GM12878 (cell line): ENCODE data around the gene NINJ1.

ENCODE experiments used
- CTCF ChIP-seq, 3 experiments: IDR thresholded peaks in 2 of 3; conservative IDR thresholded peaks in 1 of 3; 2 replicates each; pipeline ENCODE4 v1.5.1; 2011; ENCODE audit warnings: low read depth in 3 of 3, low read length in 3 of 3, mild to moderate bottlenecking in 3 of 3, control low read depth in 2 of 3, moderate library complexity in 2 of 3, inconsistent platforms in 1 of 3, mixed read lengths in 1 of 3; ENCODE audit not compliant: control insufficient read depth in 2 of 3, insufficient read depth in 1 of 3; ENCODE audit errors: extremely low read depth in 1 of 3
- TCF12 ChIP-seq: IDR thresholded peaks from 2 replicates; pipeline ENCODE4 v1.6.1; 2011; ENCODE audit warnings: low read depth, mild to moderate bottlenecking, low read length

DNA sequence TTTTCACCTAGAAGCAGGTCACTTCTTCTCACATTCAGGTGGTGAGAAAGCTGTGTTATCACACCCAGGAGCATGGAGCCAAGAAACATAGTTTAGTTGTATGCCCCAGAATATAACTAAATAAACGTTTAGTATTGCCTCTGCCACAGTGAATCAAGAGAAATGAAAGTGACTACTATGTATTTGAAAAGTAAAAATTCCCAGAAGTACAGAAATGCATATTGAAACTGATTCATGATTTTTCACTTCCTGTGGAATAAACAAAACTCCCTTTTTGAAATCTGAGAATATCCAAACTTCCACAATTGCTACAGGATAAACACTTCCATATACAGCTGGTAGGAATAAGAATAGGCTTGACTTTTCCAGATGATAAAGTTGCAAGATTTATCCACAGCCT is 15.3 kb upstream of the NINJ1 start:
- TF ChIP-seq CTCF (IDR thresholded peaks at IDR 0.05 in 2 of 3, conservative IDR thresholded peaks at IDR 0.05 in 1 of 3; ENCODE audit: control insufficient read depth in 2 of 3, extremely low read depth in 1 of 3, insufficient read depth in 1 of 3, low read depth in 3 of 3, low read length in 3 of 3) (no peak), TCF12 (no peak)
